Cardiac fibroblast (primary cell): Measurements from ENCODE around the gene ZNF214.
A peak's percentile ranks its signal among the peaks of the same experiment; 100 is the strongest.
"Not testable (repeated sequence)": the region's sequence is repeated elsewhere in the genome, so short reads cannot be mapped to it uniquely, and the experiment has no call there.

ENCODE experiments used
- DNase-seq, 2 donors: peaks; one replicate each; pipeline versions ENCODE4 v3.0.0 to v3.0.0-alpha.2; 2010; ENCODE audit warnings: low read depth in 2 of 2
- H3K4me3 ChIP-seq, 2 donors: replicated peaks in 1 of 2; 1 replicate in 1 of 2; 2 replicates in 1 of 2; pipeline ENCODE4 v1.5.1; 2011; ENCODE audit warnings: low read depth in 2 of 2, low read length in 2 of 2, mild to moderate bottlenecking in 2 of 2, moderate library complexity in 1 of 2
- CTCF ChIP-seq: IDR thresholded peaks from one replicate; pipeline ENCODE4 v1.5.1; 2011; ENCODE audit warnings: low read depth, mild to moderate bottlenecking, low read length, inconsistent platforms

ZNF214 gene

DNA sequence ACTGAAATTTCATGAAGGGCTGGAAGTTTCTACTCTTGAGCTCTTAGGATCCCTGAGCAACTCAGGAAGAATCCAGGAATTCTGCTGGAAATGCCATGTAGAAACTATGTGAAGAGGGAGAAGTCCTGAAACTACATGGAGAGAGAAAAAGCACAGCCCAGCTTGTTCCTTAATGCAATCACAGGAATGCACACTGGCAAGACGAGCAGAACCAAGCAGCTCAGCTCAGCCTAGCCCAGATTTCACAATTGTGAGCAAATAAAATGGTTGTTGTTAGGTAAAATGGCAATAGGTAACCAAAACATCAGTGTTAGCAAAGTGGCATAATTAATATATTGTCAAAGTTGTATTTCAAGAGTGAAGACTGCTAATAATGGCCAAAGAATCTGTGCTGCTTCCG, 28.1 kb downstream of the ZNF214 start:
- no peak overlapping the region for H3K4me3 ChIP-seq
- no peak for TF ChIP-seq CTCF
- peak; percentile 26 to 42 for DNase-seq

DNA sequence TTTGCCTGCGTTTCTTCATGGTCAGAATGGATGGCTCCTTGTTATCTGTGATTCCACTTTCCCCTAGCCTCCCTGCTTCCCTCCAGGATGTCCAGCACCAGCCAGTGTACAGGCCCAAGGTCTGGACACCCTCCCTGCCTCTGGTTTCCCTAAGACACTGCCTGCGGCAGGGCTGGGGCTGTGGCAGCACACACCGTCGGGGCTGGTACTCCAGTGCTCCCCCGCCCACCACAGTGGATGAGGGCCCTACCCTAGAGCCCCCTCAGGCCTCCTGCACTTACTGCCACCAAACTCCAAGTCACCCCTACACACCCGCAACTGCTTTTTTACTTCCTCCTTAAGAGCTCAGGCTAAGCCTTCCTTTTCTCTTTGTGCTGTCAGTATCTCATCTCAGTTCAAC, 28.9 kb downstream of the ZNF214 start:
- TF ChIP-seq CTCF, result no peak
- H3K4me3 ChIP-seq, result no peak overlapping the region
- no peak for DNase-seq

- TF ChIP-seq CTCF, result no peak
- peak in 1 of 2 donors; percentile 12 for DNase-seq
- no peak overlapping the region for H3K4me3 ChIP-seq
Measured at GRCh38 chr11:6988506-6988905, 31.6 kb downstream of the ZNF214 start.

DNA sequence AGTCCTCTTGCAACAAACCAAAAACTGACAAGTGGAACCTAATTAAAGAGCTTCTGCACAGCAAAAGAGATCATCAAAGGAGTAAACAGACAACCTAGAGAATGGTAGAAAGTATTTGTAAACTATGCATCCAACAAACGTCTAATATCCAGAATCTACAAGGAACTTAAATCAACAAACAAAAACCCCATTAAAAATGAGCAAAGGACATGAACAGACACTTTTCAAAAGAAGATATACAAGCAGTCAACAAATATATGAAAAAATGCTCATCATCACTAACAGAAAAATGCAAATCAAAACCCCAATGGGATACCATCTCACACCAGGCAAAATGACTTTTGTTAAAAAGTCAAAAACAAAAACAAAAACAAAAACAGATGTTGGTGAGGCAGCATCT, 33.7 kb downstream of the ZNF214 start:
- TF ChIP-seq CTCF, result no peak
- no peak for DNase-seq
- no peak overlapping the region for H3K4me3 ChIP-seq

- DNase-seq, result peak; percentile 7 to 29
- TF ChIP-seq CTCF, result no peak
- H3K4me3 ChIP-seq, result no peak overlapping the region
Measured at GRCh38 chr11:6979365-6979764, 40.8 kb downstream of the ZNF214 start.

DNA sequence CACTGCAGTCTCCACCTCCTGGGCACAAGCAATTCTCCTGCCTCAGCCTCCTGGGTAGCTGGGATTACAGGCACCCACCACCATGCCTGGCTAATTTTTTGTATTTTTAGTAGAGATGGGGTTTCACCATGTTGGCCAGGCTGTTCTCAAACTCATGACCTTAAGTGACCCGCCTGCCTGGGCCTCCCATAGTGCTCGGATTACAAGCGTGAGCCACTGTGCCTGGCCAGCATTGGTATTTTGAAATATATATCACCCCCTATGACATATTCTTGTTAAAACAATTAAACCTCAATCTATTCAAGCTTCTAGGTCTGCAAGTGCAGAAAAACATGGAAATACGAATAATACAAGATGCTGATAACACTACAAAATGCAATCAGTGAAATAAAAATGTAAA, 50.3 kb downstream of the ZNF214 start:
- peak; percentile 11 to 19 for DNase-seq
- H3K4me3 ChIP-seq, result not testable (repeated sequence)

DNA sequence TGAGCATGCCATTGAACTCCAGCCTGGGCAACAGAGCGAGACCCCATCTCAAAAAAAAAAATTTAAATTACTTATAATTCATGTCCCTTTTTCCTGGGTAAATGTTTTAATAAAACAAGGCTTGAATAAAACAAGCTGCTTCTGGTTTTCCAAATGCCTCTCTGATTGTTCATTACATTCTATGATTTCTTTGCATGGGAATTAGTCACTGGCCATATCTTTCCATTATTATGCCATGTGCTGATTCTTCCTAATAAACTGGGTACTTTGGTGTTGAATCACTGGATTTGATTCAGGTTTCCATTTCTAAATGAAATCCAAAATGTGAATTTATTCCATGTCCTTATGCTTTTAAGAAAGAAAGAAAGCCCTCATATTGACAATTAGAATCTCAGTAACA, 51.3 kb downstream of the ZNF214 start:
- no peak overlapping the region for H3K4me3 ChIP-seq
- DNase-seq, result peak; percentile 13 to 69
- no peak for TF ChIP-seq CTCF

DNA sequence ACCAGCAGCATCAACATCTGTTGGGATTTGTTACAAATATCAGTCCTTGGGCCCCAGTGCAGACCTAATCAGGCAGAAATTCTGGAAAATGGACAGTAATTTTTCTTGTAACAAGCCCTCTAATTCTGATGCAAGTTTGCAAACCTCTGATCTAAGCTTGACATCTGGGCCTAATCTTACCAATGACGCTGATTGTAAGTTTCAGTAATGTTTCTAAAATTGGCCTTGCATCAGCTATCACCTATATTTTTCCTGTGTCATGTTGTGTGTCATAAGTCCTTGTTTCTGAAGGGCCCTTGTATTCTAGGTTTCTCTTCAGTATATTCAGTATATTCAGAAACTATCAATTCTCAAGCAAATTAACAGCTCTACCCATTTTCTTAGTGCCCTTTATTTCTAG, 57.5 kb downstream of the ZNF214 start:
- TF ChIP-seq CTCF, result no peak
- no peak for DNase-seq
- no peak overlapping the region for H3K4me3 ChIP-seq
